K562 (cell line): ENCODE results near the gene PNKD. TPM values are rescaled to one million over a fixed set of nuclear protein-coding genes. Genes with fewer than 3 reads are reported as not detected.

Source experiments
- ATAC-seq: fragments of 200-7000 bp; cut with Tn5 transposase; 3 replicates; pipeline ENCODE4 v1.9.1; 2020; ENCODE audit warnings: moderate library complexity
- BruUV-seq: library from RNA; stranded (reverse); fragments of 400-500 nt; replicated peaks from 2 replicates; lab custom pipeline; 2021; lab: Mats Ljungman, UMichigan
- CTCF ChIA-PET: fragments of 300-600 bp; formaldehyde crosslinking; extraction: SDS; loops from one replicate; lab custom pipeline; 2021; ENCODE audit warnings: low intra/inter-chr PET ratio; lab: Yijun Ruan, JAX
- POLR2A ChIA-PET: fragments of 300-600, 350-650 bp; sonication (Branson Sonifier 250); formaldehyde crosslinking; extraction: SDS; loops from one replicate; lab custom pipeline; 2021; ENCODE audit warnings: antibody characterized with exemption, inconsistent platforms; lab: Yijun Ruan, JAX
- DNase-seq, 4 experiments: peaks; one replicate each; pipeline versions ENCODE4 v3.0.0 to v3.0.0-alpha.2; 2011 to 2018; ENCODE audit warnings: low spot score in 3 of 4, mixed read lengths in 3 of 4; ENCODE audit errors: extremely low read depth in 1 of 4
- FAIRE-seq: peaks from 2 replicates; lab custom pipeline; 2011; peaks lifted over from hg19 to GRCh38; lab: Jason Lieb, UNC
- H2AFZ ChIP-seq: 2 replicates; pipeline ENCODE4 v1.6.0; 2011; ENCODE audit warnings: low read depth, low read length, control low read depth, inconsistent platforms
- H3K27ac ChIP-seq: fragments of 200-600 bp; 3 replicates; pipeline ENCODE4 v1.8.0; 2011; ENCODE audit warnings: low read depth, mild to moderate bottlenecking, control low read depth, inconsistent platforms, low read length, moderate library complexity, mixed read lengths; ENCODE audit errors: extremely low read depth
- H3K27me3 ChIP-seq, 2 experiments: fragments of 300-600 bp in 1 of 2; 2 replicates in 1 of 2; 3 replicates in 1 of 2; pipeline versions ENCODE4 v1.6.0 to v1.8.0; 2011; ENCODE audit warnings: inconsistent platforms in 2 of 2, low read length in 2 of 2, mild to moderate bottlenecking in 1 of 2, mixed read lengths in 1 of 2, moderate library complexity in 1 of 2; ENCODE audit not compliant: control insufficient read depth in 2 of 2, insufficient read depth in 2 of 2
- H3K36me3 ChIP-seq: fragments of 300-600 bp; 3 replicates; pipeline ENCODE4 v1.8.0; 2011; ENCODE audit warnings: mild to moderate bottlenecking, low read length, inconsistent platforms; ENCODE audit not compliant: control insufficient read depth, insufficient read depth
- H3K4me1 ChIP-seq, 2 experiments: fragments of 200-600 bp in 1 of 2; replicated peaks in 1 of 2; 2 replicates in 1 of 2; 3 replicates in 1 of 2; pipeline versions ENCODE4 v1.5.1 to v1.8.0; 2011; ENCODE audit warnings: inconsistent platforms in 2 of 2, low read length in 2 of 2, mild to moderate bottlenecking in 1 of 2, mixed read lengths in 1 of 2, moderate library complexity in 1 of 2; ENCODE audit not compliant: control insufficient read depth in 2 of 2, insufficient read depth in 2 of 2
- H3K4me2 ChIP-seq: 2 replicates; pipeline ENCODE4 v1.6.1; 2011; ENCODE audit warnings: low read length, control low read depth, inconsistent platforms, mixed read lengths; ENCODE audit not compliant: insufficient read depth
- H3K4me3 ChIP-seq: fragments of 200-600 bp; sonication (generic), shearing (Covaris generic); 2 replicates; pipeline ENCODE4 v1.5.1; 2016; ENCODE audit warnings: control low read depth, inconsistent platforms
- H3K79me2 ChIP-seq: fragments of 200-600 bp; 3 replicates; pipeline ENCODE4 v1.8.0; 2011; ENCODE audit warnings: low read length, inconsistent platforms; ENCODE audit not compliant: control insufficient read depth, insufficient read depth
- H3K9ac ChIP-seq, 2 experiments: 2 replicates each; pipeline versions ENCODE4 v1.6.0 to v1.6.1; 2011; ENCODE audit warnings: low read depth in 2 of 2, low read length in 2 of 2, control low read depth in 1 of 2, inconsistent platforms in 1 of 2, mild to moderate bottlenecking in 1 of 2, mixed read lengths in 1 of 2; ENCODE audit not compliant: insufficient read depth in 1 of 2
- H3K9me1 ChIP-seq: one replicate; pipeline ENCODE4 v1.6.0; 2011; ENCODE audit warnings: inconsistent platforms, mild to moderate bottlenecking, low read length, moderate library complexity; ENCODE audit not compliant: control insufficient read depth, insufficient read depth
- H3K9me3 ChIP-seq: replicated peaks from 2 replicates; pipeline ENCODE4 v1.5.1; 2011; ENCODE audit warnings: low read depth, low read length, inconsistent platforms; ENCODE audit not compliant: control insufficient read depth, insufficient read depth
- H4K20me1 ChIP-seq: replicated peaks from 2 replicates; pipeline ENCODE4 v1.6.1; 2011; ENCODE audit warnings: low read length, inconsistent platforms, mixed read lengths; ENCODE audit not compliant: control insufficient read depth, insufficient read depth
- ATF1 ChIP-seq, 2 experiments: fragments of 450-650 bp in 1 of 2; IDR thresholded peaks; 2 replicates each; pipeline ENCODE4 v1.6.1; 2016; ENCODE audit warnings: missing compliant biosample characterization in 1 of 2, missing genetic modification characterization in 1 of 2
- BMI1 ChIP-seq: fragments of 150-350 bp; IDR thresholded peaks from 2 replicates; pipeline ENCODE4 v1.6.1; 2014; ENCODE audit warnings: low read length
- COPS2 ChIP-seq: fragments of 450-650 bp; conservative IDR thresholded peaks from 2 replicates; pipeline ENCODE4 v1.6.1; 2016; ENCODE audit warnings: mild to moderate bottlenecking, moderate library complexity
- ILK ChIP-seq: fragments of 450-650 bp; IDR thresholded peaks from 2 replicates; pipeline ENCODE4 v1.6.1; 2016; ENCODE audit warnings: missing genetic modification characterization, low read depth, mild to moderate bottlenecking, missing compliant biosample characterization, moderate library complexity, borderline replicate concordance
- MEIS2 ChIP-seq: fragments of 450-650 bp; IDR thresholded peaks from 2 replicates; pipeline ENCODE4 v1.6.1; 2014; ENCODE audit warnings: mild to moderate bottlenecking; ENCODE audit not compliant: partially characterized antibody
- SMARCA4 ChIP-seq: fragments of 450-650 bp; IDR thresholded peaks from 2 replicates; pipeline ENCODE4 v1.6.1; 2016
- TAF9B ChIP-seq: fragments of 450-650 bp; IDR thresholded peaks from 2 replicates; pipeline ENCODE4 v1.6.1; 2018; ENCODE audit warnings: mild to moderate bottlenecking; ENCODE audit not compliant: partially characterized antibody
- TBP ChIP-seq: optimal IDR thresholded peaks from 2 replicates; pipeline ENCODE3; 2011; ENCODE audit warnings: low read depth, low read length, improper control_type of control experiment
- ZBTB7A ChIP-seq: IDR thresholded peaks from 2 replicates; pipeline ENCODE4 v1.6.1; 2011; ENCODE audit warnings: low read depth, mild to moderate bottlenecking, low read length, moderate library complexity, borderline replicate concordance; ENCODE audit not compliant: control insufficient read depth
- ZSCAN29 ChIP-seq: fragments of 450-650 bp; IDR thresholded peaks from 2 replicates; pipeline ENCODE4 v1.6.1; 2017
- WGBS: fragments of 100-300 bp; shearing (Covaris generic); methylation state at CpG from one replicate; pipeline ENCODE4 v1.1.6; 2016; ENCODE audit warnings: low coverage, mixed read lengths; ENCODE audit not compliant: insufficient coverage; ENCODE audit errors: missing lambda C conversion rate; 5-methylcytosine and 5-hydroxymethylcytosine counted together
- in situ Hi-C: fragments of 300-500 bp; cut with MboI; formaldehyde crosslinking; loops from 4 replicates; pipeline ENCODE4 v1.15.0; 2018; ENCODE audit warnings: inconsistent platforms, mixed read lengths
- intact Hi-C: fragments of 100-400 bp; cut with micrococcal nuclease; formaldehyde crosslinking; loops from 2 replicates; pipeline ENCODE4 v1.14.2; 2022
- polyA plus RNA-seq, 8 experiments: library from polyadenylated mRNA; depleted of rRNA in 4 of 8; stranded (reverse) in 5 of 8; unstranded in 3 of 8; fragments of >200 nt; fragmentation: Nextera tagmentation in 2 of 8; fragmentation: Illumina TruSeq in 1 of 8; extraction: Ambion mirVana in 2 of 8; extraction: Trizol in 1 of 8; gene quantifications; 2 replicates each; pipeline versions ENCODE4 v1.2.1 to v1.2.3, GENCODE V29; 2011 to 2014; ENCODE audit warnings: inconsistent platforms in 1 of 8, missing spikeins in 1 of 8
- total RNA-seq, 7 experiments: library from RNA; depleted of rRNA in 6 of 7; stranded (reverse); fragments of >200 nt in 6 of 7; fragmentation: Illumina TruSeq in 2 of 7; extraction: Trizol in 2 of 7; gene quantifications; 2 replicates each; pipeline versions ENCODE4 v1.2.1 to v1.2.3, GENCODE V29; 2011 to 2021; ENCODE audit warnings: low replicate concordance in 1 of 7
- TF ChIP-seq, protein P1 (sequence below): fragments of 450-650 bp; formaldehyde crosslinking; IDR thresholded peaks from 2 replicates; pipeline ENCODE4 v1.4.0; 2020; ENCODE audit warnings: mild to moderate bottlenecking

Gene PNKD
- total and polyA plus RNA-seq, 9 of the 15 experiments (the other 6 are each of a cell fraction or from before 2014, with no cell fraction given), result 26.0 to 105 (median 60.1) TPM

DNA sequence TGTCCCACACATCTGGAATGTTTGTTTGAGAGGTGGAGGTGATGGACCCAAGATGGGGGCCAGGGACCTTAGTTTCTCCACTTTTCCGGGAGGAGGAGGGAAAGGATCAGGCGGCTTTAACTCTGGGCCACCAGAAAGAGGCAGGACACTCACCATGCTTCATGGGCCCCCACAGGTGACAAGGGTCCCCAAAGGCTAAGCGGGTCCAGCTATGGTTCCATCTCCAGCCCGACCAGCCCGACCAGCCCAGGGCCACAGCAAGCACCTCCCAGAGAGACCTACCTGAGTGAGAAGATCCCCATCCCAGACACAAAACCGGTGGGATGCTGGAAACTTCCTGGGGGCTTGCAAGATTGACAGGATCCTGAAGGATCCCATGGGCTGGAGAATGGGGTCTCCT is 112.5 kb downstream of the PNKD start (continued):
- TF ChIP-seq, protein P1, sequence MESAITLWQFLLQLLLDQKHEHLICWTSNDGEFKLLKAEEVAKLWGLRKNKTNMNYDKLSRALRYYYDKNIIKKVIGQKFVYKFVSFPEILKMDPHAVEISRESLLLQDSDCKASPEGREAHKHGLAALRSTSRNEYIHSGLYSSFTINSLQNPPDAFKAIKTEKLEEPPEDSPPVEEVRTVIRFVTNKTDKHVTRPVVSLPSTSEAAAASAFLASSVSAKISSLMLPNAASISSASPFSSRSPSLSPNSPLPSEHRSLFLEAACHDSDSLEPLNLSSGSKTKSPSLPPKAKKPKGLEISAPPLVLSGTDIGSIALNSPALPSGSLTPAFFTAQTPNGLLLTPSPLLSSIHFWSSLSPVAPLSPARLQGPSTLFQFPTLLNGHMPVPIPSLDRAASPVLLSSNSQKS, result no peak
- TF ChIP-seq TBP, result no peak

DNA sequence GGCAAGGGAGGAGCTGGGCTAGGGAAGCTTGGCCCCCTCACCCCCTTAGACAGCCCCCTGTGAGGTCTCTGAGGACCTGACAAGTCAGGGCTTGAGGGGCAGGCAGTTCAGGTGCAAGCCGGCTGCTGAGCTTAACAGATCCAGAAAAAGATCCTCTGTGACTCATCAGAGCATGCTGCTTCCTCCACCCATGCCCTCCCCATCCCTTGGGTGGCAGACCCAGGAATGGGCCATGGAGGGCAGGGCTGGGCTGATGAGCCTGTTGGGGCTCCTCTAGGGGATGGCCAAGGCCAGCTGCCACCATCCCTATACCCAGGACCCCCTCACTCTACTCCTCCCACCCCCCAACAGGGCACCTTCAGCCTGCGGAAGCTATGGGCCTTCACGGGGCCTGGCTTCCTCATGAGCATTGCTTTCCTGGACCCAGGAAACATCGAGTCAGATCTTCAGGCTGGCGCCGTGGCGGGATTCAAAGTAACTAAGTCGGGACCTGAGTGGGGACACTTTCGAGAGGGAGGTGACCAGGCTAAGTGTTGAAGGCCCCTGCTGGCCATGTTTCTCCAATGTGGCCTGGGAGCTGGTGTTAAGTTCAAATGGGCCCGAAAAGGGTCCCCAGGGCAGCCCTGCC is 113.7 kb downstream of the PNKD start:
- POLR2A ChIA-PET, result no interaction called here
- intact Hi-C loops, result no loop called here
- no peaks in the 10 kb centered on the region for H3K9me3 ChIP-seq
- H3K9ac ChIP-seq, result no peak overlapping the region
- no peaks in the 10 kb centered on the region for H3K36me3 ChIP-seq
- ATAC-seq (no peak), FAIRE-seq (no peak), DNase-seq (no peak)
- no peak overlapping the region for H3K27ac ChIP-seq
- no peaks in the 10 kb centered on the region for H3K79me2 ChIP-seq
- no peak overlapping the region for H3K4me3 ChIP-seq
- no peaks in the 10 kb centered on the region for H4K20me1 ChIP-seq
- H3K4me1 ChIP-seq, result peaks cover 7 to 16% of the 10 kb centered on the region in 2 experiments; a peak in 4 of 5 replicates
- no peak overlapping the region for H2AFZ ChIP-seq
- H3K4me2 ChIP-seq, result no peak overlapping the region
- TF ChIP-seq TAF9B (no peak), ATF1 (CRISPR knock-in tag; IDR thresholded peaks at IDR 0.05) (no peak), ATF1 (tag; IDR thresholded peaks at IDR 0.05) (no peak), BMI1 (no peak), MEIS2 (no peak), ILK (no peak), SMARCA4 (no peak), COPS2 (no peak), ZBTB7A (no peak), ZSCAN29 (no peak)
- in situ Hi-C loops, result no loop called here
- H3K9me1 ChIP-seq, result no peaks in the 10 kb centered on the region
- H3K27me3 ChIP-seq, result no peaks in the 10 kb centered on the region
- CTCF ChIA-PET, result no interaction called here
- WGBS, result 67% methylated on average over 8 of the region's 10 CpGs
- BruUV-seq, result no TSS peak
